ENCODE measurements around the gene DAZ3.
"Not testable (repeated sequence)": the region's sequence is repeated elsewhere in the genome, so short reads cannot be mapped to it uniquely, and the experiment has no call there.

DAZ3 gene

DNA sequence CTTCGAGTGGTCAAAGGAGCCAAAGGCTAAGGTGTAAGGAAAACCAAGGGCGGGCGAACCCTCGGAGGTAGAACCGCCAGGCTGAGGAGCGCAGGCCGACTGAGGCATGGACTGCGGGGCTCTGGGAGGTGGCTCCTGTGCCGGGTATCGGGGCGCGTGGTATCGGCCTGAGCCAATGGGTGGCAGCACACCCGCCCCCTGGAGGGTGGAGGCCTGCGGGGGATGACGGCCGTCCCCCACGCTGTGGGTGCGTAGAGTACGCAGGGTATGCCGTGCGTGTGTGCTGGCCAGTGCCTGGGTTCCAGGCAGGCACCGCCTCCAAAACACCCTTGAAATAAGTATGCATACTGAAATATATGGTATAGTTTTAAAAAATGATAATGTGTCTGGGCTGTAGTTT is at the start of gene DAZ3:
DAZ3 (minus strand) TSS at position 101 of the 400 bp plus-strand sequence. CDS start 208 bp downstream, outside the sequence.
- DNase-seq (ENCODE audit: low spot score), result not testable (repeated sequence)

GRCh38 chrY:24833619-24834018 is 20.4 kb upstream of the DAZ3 start, which contains the start of gene DAZ4:
DAZ4 (plus strand) TSS chrY:24833919; CDS start chrY:24834127, 208 bp downstream.
- DNase-seq (ENCODE audit: low spot score), result not testable (repeated sequence)

DNA sequence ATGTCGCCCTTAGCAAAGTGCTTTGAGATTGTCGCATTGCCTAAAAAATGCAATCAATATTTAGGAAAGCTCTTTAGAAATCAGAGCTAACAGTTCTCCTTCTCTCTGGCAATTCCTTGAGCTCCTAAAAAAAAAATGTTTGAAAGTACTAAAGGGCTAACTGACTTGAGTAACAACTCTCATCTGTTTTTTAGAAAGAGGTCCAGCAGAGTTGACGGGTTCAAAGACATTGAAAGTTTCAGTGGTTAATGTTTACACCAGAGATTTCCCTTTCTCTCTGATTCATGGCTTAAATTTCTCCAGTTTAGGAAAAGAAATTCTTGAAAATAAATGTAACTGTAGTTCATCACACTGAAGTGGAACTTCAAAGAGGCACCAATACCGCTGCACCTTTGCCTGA is 11.9 kb upstream of the DAZ3 start:
- not testable (repeated sequence) for DNase-seq (ENCODE audit: low spot score)

DNA sequence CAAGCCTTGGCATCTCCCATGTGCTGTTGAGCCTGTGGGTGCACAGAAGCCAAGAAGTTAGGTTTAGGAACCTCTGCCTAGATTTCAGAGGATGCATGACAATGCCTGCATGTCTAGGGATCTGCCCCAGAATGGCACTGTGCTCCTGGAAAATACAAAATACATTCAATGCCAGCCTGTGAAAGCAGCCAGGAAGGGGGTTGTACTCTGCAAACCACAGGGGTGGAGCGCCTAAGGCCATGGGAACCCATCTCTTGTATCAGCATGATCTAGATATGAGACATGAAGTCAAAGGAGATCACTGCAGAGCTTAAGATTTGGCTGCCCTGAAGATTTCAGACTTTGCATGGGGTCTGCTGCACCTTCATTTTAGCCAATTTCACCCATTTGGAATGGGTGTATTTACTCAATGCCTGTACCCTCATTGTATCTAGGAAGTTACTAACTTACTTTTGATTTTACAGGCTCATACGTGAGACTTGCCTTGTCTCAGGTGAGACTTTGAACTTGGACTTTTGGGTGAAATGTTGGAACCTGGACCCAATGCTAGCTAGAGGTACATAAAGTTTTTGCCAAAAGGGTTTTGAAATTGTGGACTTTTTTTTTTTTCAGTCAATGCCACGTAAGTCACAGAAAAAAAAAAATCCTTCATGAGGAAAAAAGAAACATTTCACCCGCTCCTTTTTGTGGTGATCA is 11.1 kb upstream of the DAZ3 start:
- DNase-seq (ENCODE audit: low spot score), result not testable (repeated sequence)

DNA sequence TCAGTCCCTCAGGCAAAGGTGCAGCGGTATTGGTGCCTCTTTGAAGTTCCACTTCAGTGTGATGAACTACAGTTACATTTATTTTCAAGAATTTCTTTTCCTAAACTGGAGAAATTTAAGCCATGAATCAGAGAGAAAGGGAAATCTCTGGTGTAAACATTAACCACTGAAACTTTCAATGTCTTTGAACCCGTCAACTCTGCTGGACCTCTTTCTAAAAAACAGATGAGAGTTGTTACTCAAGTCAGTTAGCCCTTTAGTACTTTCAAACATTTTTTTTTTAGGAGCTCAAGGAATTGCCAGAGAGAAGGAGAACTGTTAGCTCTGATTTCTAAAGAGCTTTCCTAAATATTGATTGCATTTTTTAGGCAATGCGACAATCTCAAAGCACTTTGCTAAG is 8.6 kb upstream of the DAZ3 start:
- not testable (repeated sequence) for DNase-seq (ENCODE audit: low spot score)

All from ecto neural progenitor cell (in vitro differentiated cells).